ENCODE data around the gene TNFSF15.

TNFSF15 gene

GRCh38 chr9:114787781-114788498 is 17.9 kb downstream of the TNFSF15 start:
- DNase-seq (ENCODE audit: low read depth): no peak

DNA sequence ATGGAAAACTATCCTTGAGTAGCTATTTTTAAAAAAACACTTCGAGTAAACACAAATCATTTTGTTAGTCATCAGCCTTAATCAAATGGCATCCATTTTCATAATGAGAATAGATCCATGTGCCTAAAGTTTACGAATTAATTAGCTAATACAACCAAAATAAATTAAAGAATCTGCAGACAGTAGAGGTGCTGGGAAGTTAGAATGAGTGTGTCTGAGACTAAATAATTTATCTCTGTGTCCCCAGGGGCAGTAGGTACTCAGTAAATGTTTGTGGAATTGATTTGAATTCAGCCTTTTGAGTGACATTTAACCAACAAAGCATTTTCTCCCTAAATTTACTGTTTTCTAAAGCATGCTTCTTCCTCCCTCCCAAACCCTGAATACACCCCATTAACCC is 18.6 kb downstream of the TNFSF15 start:
- no peak for DNase-seq (ENCODE audit: low read depth)

- DNase-seq (ENCODE audit: low read depth): no peak
Observed at GRCh38 chr9:114785866-114786650, 19.8 kb downstream of the TNFSF15 start.

GRCh38 chr9:114784721-114785279 is 21.0 kb downstream of the TNFSF15 start:
- no peak for DNase-seq (ENCODE audit: low read depth)

DNA sequence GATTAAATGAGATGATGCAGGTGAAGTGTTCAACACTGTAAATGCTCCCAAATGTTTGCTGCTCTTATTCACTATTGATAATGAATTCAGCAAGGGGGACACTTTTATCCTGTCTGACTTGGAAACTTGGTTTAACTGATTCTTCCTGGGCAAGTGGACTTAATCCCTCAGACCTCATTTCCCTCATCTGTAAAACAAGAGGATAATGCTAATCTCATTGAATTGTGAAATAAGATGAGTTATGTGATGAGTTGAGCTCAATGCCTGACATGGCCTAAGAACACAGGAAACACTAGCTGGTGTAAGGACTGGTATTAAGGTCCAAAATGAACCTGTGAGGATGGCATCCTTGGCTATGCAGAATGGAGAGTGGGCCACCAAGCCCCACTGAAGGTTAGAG is 23.3 kb downstream of the TNFSF15 start:
- no peak for DNase-seq (ENCODE audit: low read depth)

DNA sequence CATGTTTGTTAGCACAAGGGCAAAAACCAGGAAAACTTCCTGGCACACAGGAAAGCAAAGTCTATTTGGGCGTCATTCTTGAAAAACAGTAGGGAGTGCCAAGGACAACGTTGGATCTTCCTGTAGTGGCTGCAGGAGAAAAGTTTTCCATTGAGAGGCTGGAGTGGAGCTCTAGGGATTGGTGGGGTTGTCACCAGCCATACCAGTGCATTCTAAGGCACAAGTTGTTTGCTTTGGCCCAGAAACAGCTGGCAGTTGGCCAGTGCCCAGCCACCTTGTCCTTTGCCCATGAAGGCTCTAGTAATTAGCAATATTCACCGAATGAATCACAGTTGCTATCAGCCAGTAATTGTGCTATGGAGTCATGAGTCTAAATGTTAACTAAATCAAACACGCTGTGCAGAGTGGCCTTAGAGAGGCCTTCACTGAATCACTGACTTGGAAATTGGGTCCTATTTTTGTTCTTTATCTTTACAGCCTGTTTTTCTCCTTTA is 26.4 kb downstream of the TNFSF15 start:
- no peak for DNase-seq (ENCODE audit: low read depth)

DNA sequence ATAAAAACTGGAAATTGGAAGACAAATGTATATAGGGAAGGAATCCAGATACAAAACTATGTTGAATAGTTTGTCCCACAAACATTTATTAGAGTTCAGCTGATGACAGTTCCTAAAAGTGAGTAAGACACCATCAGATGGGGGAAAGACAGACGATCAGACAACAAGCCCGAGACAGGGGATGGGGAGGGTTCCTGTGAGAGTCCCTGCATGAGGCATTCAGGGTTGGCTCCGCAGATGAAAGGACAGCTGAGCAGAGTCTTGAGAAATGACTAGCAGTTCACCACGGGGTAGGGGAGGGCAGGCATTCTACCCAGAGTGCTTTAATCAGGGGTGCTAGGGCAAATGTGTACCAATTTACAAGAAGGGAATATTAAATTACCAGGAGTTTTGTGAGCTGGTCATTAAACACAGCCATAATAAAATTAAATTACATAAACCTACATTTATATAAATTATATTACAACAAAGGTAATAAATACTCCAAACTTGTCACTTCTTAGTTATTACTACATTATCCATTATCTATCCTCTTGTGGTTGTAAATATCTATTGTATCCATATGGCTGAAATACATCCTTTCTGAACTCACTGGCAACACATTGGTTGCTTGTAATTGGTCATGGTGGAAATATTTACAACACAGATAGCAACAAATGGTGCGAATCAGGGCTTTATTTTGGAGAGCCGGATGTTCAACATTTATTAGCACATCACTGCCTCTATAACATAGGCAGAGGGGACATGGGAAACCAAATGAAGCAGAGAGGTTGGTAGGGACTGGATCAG is 27.8 kb downstream of the TNFSF15 start:
- DNase-seq (ENCODE audit: low read depth): no peak

GRCh38 chr9:114776683-114777399 is 29.0 kb downstream of the TNFSF15 start:
- DNase-seq (ENCODE audit: low read depth): no peak

DNA sequence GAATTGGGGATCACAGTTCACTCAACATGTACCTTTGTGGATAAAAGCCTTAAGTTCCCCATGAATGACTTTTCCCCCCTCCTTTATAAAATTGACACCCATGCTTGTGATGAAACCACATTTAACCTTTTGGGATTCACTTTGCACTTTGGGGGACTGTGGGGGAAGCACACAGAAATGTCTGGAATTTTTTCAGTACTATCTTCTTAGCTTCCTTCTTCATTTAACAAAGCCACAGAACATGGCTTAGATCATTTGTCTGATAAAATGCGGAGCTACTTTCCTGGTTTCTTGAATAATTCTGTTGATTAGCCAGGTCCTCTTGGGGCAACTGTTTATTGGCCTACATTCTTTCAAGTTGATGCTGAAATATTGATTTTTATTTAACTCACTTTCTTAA is 29.9 kb downstream of the TNFSF15 start:
- no peak for DNase-seq (ENCODE audit: low read depth)

DNA sequence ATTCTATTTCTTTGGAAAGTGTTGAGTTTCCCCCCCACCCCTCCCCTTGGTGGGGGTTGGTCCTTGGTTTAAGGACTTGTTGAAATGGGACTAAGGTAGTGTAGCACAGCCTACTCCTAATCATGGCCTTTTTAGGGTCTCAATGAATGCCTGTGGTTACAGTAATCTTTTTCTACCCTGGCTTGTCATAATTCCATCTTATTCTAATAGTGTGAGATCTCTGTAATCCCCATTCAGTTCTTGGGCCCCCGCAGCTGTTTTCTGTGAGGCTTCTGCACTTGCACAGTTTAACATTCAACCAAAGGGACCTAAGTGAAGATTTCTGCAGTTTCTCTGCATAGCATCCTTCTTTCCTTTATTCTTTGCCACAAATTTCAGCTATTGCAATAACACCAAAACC is 30.7 kb downstream of the TNFSF15 start:
- no peak for DNase-seq (ENCODE audit: low read depth)

- no peak for DNase-seq (ENCODE audit: low read depth)
Observed at GRCh38 chr9:114774524-114774923, 31.3 kb downstream of the TNFSF15 start.

DNA sequence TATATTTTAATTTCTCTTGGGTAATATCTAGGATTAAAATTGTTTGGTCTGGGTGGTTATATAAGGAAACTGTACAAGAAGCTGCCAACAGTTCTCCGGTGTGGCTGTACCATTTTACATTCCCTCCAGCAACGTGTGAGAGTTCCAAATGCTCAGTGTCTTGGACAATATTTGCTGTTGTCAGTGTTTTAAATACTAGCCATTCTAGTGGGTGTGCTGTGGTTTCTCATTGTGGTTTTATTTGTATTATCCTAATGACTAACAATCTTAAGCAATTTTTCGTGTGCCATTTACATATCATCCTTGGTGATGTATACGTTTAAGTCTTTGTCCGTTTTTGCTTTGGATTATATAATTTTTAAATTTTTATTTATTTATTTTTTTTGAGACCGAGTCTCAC is 34.0 kb downstream of the TNFSF15 start:
- DNase-seq (ENCODE audit: low read depth): no peak

DNA sequence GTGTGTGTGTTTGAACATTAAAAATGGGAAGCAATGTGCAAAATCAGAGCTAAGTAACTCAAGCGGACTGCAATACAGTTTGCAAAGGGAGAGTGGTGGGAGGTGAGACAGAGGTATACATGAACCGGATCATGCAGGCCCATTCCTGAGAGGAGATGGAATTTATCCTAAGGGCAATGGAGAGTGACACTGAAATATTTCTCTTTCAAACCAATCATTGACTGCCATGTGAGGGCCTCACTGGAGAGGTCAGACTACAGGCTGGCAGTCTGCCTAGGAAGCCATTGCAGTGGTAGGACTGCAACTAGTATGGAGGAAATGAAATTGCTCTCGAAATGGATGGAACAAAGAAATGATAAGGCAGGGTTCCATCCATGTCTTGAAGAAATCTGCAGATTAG is 34.8 kb downstream of the TNFSF15 start:
- DNase-seq (ENCODE audit: low read depth): no peak

DNA sequence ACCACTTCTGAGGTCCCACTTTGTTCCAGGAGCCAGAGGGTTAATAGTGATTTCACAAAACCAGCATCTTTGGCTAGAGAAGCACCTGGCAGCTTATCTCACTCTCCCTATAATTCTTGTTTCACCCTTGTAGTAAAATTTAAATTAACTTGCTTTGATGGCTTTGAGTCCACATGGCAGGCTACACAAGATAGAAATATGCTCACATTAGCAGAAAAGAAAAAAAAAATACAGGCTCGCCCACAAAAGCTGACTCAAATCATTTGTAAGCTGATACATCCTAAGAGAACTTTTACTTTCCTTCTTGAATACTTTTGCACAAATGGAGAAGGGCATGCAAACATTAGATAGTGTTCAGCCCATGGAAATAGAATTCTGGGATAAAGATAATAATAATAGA is 36.2 kb downstream of the TNFSF15 start:
- no peak for DNase-seq (ENCODE audit: low read depth)

DNA sequence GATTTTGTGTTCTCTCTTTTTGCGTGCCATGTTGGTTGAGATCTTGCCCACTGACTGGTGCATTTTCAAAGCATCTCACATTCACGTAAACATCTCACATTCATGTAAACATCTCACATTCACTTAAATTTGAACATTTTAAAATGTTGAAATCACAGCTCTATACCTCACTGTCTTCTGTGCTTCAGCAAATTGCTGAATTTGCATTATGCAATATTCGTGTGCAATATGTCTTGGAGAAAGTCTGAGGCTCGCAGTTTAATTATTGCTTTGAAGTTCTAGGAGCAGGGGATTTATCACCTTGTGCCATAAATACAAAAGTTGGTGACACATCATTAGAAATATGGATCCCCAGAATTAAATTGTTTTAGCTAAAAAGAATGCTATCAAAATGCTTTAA is 42.6 kb downstream of the TNFSF15 start:
- DNase-seq (ENCODE audit: low read depth): no peak

GRCh38 chr9:114761523-114761922 is 44.3 kb downstream of the TNFSF15 start:
- no peak for DNase-seq (ENCODE audit: low read depth)

GRCh38 chr9:114759512-114760341 is 46.1 kb downstream of the TNFSF15 start:
- DNase-seq (ENCODE audit: low read depth): no peak

- DNase-seq (ENCODE audit: low read depth): no peak
Observed at GRCh38 chr9:114757984-114758383, 47.9 kb downstream of the TNFSF15 start.

- DNase-seq (ENCODE audit: low read depth): no peak
Observed at GRCh38 chr9:114757395-114757794, 48.4 kb downstream of the TNFSF15 start.

GRCh38 chr9:114756920-114757319 is 48.9 kb downstream of the TNFSF15 start:
- DNase-seq (ENCODE audit: low read depth): no peak

DNA sequence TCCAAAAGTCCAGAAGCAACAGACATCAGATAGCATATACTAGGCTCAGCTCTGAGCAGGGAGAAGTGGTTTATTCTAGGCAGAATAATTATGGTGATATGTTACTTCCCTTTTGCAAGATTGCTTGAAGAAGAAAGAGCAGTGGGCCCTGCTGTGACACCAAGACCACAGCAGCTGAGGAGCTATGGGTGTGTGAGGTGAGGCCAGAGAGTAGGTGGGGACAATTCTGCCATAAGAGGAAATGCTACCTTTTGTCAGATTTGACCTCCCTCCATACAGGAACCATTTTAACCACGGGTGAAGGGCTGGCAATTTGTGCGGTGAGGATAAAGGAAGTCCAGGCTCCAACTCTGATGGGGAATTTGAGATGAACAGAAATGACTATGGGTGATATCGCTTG is 51.3 kb downstream of the TNFSF15 start:
- no peak for DNase-seq (ENCODE audit: low read depth)
